Body of pancreas (tissue), 4 donors: ENCODE measurements around the gene ZIC3. TPM values are rescaled to one million over a fixed set of nuclear protein-coding genes. Genes with fewer than 3 reads are reported as not detected.

Source experiments
- ATAC-seq: fragments of 150-250 bp; one replicate; pipeline ENCODE4 v1.9.1; 2016
- DNase-seq, 4 donors: peaks; one replicate each; pipeline ENCODE4 v3.0.0-alpha.2; 2019
- H3K27ac ChIP-seq, 4 donors: fragments of 200-600 bp; sonication (generic); 1 replicate in 3 of 4; 2 replicates in 1 of 4; pipeline versions ENCODE4 v1.5.1 to v1.6.1; 2016 to 2019; ENCODE audit warnings: mild to moderate bottlenecking in 1 of 4, mixed read lengths in 1 of 4, moderate library complexity in 1 of 4
- H3K27me3 ChIP-seq, 2 donors: fragments of 200-600 bp; sonication (generic); one replicate each; pipeline ENCODE4 v1.6.0; 2016; ENCODE audit warnings: mild to moderate bottlenecking in 1 of 2
- H3K36me3 ChIP-seq, 2 donors: fragments of 200-600 bp; sonication (generic); replicated peaks in 1 of 2; 2 replicates each; pipeline ENCODE4 v1.5.1; 2016; ENCODE audit warnings: low read depth in 2 of 2; ENCODE audit not compliant: insufficient read depth in 1 of 2
- H3K4me1 ChIP-seq: fragments of 200-600 bp; sonication (generic); one replicate; pipeline ENCODE4 v1.6.0; 2016
- H3K4me3 ChIP-seq, 2 donors: fragments of 200-600 bp; sonication (generic); 1 replicate in 1 of 2; 2 replicates in 1 of 2; pipeline ENCODE4 v1.5.1; 2016 to 2019
- H3K9me3 ChIP-seq, 3 donors: fragments of 200-600 bp; sonication (generic); 1 replicate in 2 of 3; 2 replicates in 1 of 3; pipeline ENCODE4 v1.5.1; 2016
- POLR2A ChIP-seq, 3 donors: fragments of 450-650 bp; IDR thresholded peaks; one replicate each; pipeline ENCODE4 v1.6.1; 2016; ENCODE audit warnings: antibody characterized with exemption in 3 of 3, mild to moderate bottlenecking in 2 of 3
- WGBS, 2 donors: methylation state at CpG; one replicate each; pipeline ENCODE4 v1.1.5; 2017; 5-methylcytosine and 5-hydroxymethylcytosine counted together
- intact Hi-C: fragments of 100-400 bp; cut with DNase I; formaldehyde crosslinking; loops from one replicate; pipeline ENCODE4 v1.15.1; 2023
- total RNA-seq, 2 donors: library from RNA; depleted of rRNA; stranded (reverse); fragments of >200 nt; gene quantifications; one replicate each; pipeline ENCODE4 v1.1.0, GENCODE V29; 2016
- TF ChIP-seq, protein P1 (sequence below), 7 experiments: fragments of 450-650 bp in 4 of 7; fragments of 200-600 bp in 3 of 7; sonication (generic) in 3 of 7; IDR thresholded peaks; one replicate each; pipeline ENCODE4 v1.5.1; 2016 to 2019; ENCODE audit warnings: antibody characterized with exemption in 7 of 7

The ZIC3 gene
- total RNA-seq, 2 donors from 2014 or later: not detected

DNA sequence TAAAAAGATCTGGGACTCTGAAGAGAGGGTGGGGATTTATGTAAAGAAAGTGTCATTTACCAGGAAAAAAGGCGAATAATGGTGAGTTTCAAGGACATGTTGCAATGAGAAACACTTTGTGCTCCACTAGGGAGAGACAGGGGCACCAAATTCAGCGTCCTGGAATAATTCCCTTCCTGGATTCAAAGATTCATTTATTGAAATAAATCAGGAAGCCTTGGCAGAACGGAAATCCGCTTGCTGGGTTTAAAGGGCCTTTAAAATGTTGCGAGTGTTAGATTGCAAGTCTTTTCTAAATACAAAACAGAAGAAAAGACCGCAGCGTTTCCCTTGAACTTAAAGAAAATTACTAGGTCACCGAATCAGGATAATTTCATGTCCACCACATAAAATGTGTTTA is 3.8 kb upstream of the ZIC3 start:
- Histone ChIP-seq H3K27me3 (peaks cover 0 to 8% of the 10 kb centered on the region in 2 donors), H3K4me1 (peaks cover 11% of the 10 kb centered on the region), H3K9me3 (no peaks in the 10 kb centered on the region), H3K36me3 (no peaks in the 10 kb centered on the region), H3K27ac (no peak overlapping the region), H3K4me3 (no peak overlapping the region)
- no peak for TF ChIP-seq POLR2A (IDR thresholded peaks at IDR 0.05)
- TF ChIP-seq, protein P1, sequence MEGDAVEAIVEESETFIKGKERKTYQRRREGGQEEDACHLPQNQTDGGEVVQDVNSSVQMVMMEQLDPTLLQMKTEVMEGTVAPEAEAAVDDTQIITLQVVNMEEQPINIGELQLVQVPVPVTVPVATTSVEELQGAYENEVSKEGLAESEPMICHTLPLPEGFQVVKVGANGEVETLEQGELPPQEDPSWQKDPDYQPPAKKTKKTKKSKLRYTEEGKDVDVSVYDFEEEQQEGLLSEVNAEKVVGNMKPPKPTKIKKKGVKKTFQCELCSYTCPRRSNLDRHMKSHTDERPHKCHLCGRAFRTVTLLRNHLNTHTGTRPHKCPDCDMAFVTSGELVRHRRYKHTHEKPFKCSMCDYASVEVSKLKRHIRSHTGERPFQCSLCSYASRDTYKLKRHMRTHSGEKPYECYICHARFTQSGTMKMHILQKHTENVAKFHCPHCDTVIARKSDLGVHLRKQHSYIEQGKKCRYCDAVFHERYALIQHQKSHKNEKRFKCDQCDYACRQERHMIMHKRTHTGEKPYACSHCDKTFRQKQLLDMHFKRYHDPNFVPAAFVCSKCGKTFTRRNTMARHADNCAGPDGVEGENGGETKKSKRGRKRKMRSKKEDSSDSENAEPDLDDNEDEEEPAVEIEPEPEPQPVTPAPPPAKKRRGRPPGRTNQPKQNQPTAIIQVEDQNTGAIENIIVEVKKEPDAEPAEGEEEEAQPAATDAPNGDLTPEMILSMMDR (IDR thresholded peaks at IDR 0.05): no peak
- intact Hi-C loops: no loop called here
- ATAC-seq (no peak), DNase-seq (no peak)
- 23 to 25% methylated on average over 8 of the region's 8 CpGs for WGBS, 2 donors

DNA sequence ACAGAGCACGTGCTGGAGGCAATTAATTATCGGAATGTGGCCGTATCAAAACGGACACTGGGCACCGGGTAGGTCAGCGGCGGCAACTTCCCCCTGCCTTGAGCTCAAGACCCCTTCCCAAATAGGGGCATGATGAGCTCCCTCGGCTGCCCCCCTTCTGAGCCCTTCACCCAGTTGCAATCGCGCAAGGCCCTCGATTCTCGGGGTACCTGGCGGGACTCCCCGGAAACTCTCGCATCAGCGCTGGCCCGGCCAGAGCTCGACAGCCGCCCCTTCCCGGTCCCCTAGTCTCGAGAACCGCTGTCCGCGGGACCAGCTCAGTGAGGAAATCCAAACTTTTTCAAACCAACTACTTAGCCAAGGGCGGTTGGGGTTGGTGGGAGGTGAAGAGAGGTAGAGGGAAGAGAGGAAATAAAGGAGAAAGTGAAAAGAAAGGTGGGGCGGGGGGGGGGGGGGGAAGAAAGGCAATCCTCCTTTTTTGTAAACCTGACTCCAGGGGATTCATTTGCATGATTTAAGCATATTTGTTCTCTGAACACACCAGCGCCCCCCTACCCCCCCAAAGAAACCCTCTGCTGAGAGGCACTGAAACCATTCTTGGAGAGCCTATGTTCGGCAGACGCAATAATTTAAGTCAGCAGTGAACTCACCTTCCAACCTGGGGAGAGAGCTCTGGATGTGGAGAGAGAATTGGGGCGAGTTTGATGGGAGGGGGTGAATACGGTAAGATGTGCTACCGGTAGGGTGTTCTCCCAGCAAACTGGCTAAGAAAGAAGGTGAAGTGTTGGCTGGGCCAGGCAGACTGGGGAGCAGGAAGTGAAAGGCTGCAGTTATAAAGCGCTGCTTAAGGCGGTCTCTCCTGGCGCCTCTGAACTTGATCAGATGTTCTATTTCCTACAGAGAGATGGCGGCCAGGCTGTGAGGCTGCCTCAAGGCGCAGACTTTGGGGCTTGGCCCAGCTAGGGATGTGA is 2.0 kb upstream of the ZIC3 start:
- ATAC-seq: no peak
- Histone ChIP-seq H3K4me1 (peaks cover 21% of the 10 kb centered on the region), H3K36me3 (no peaks in the 10 kb centered on the region), H3K4me3 (no peak overlapping the region), H3K27ac (no peak overlapping the region), H3K9me3 (no peaks in the 10 kb centered on the region), H3K27me3 (peaks cover 0 to 14% of the 10 kb centered on the region in 2 donors)
- no peak for TF ChIP-seq POLR2A (IDR thresholded peaks at IDR 0.05)
- TF ChIP-seq, protein P1 (IDR thresholded peaks at IDR 0.05): no peak
- intact Hi-C loops: no loop called here
- 5 to 7% methylated on average over 9 to 25 of the region's 37 CpGs for WGBS, 2 donors
- no peak for DNase-seq

DNA sequence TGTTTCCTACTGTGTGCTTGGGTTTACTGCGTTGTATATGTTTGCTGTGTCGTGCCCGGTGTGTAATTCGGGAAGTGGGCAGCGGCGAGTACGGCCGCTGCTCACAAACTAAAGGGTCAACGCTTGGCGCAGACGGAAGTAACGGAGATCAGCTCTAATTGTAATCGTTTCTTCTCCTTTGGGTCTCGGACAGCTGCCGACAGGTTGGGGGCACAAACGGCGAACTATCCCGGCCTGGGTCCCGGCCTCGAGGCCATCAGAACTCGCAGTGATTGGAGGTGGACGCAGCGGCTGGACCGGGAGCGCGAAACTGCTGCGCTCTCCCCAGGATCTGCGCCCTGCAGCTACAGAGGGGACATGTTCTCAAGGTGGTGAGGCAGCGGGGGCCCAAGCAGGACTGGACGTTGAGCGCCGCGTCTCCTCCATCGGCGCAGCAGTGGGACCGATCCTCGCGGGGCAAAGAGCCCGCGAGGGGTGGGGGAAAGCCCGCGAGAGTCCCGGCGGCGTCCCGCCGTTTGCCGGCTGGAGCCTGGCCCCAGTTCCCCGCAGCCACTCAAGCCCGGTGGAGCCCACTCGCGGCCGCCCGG is 516 bp upstream of the ZIC3 start:
- Histone ChIP-seq H3K27me3 (peaks cover 0 to 14% of the 10 kb centered on the region in 2 donors), H3K4me3 (peak overlapping the region; percentile 22)
- ATAC-seq: no peak

DNA sequence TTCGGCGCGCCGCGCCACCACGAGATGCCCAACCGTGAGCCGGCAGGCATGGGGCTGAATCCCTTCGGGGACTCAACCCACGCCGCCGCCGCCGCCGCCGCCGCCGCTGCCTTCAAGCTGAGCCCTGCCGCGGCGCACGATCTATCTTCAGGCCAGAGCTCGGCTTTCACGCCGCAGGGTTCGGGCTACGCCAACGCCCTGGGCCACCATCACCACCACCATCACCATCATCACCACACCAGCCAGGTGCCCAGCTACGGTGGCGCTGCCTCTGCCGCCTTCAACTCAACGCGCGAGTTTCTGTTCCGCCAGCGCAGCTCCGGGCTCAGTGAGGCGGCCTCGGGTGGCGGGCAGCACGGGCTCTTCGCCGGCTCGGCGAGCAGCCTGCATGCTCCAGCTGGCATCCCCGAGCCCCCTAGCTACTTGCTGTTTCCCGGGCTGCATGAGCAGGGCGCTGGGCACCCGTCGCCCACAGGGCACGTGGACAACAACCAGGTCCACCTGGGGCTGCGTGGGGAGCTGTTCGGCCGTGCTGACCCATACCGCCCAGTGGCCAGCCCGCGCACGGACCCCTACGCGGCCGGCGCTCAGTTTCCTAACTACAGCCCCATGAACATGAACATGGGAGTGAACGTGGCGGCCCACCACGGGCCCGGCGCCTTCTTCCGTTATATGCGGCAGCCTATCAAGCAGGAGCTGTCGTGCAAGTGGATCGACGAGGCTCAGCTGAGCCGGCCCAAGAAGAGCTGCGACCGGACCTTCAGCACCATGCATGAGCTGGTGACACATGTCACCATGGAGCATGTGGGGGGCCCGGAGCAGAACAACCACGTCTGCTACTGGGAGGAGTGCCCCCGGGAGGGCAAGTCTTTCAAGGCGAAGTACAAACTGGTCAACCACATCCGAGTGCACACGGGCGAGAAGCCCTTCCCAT is 1.1 kb downstream of the ZIC3 start:
- intact Hi-C loops: no loop called here
- 2% methylated on average over 44 of the region's 82 CpGs; no CpG with 5 or more reads in 1 of the 2 donors for WGBS, 2 donors
- DNase-seq: no peak
- Histone ChIP-seq H3K9me3 (no peaks in the 10 kb centered on the region), H3K4me1 (peaks cover 21% of the 10 kb centered on the region), H3K27ac (no peak overlapping the region), H3K27me3 (peaks cover 0 to 14% of the 10 kb centered on the region in 2 donors), H3K4me3 (no peak overlapping the region), H3K36me3 (no peaks in the 10 kb centered on the region)
- ATAC-seq: no peak
- TF ChIP-seq POLR2A (IDR thresholded peaks at IDR 0.05): no peak
- TF ChIP-seq, protein P1 (IDR thresholded peaks at IDR 0.05): no peak

More for the DNA sequence above, 516 bp upstream of the ZIC3 start:
- Histone ChIP-seq H3K9me3 (no peaks in the 10 kb centered on the region), H3K36me3 (no peaks in the 10 kb centered on the region), H3K4me1 (peaks cover 21% of the 10 kb centered on the region), H3K27ac (no peak overlapping the region)
- TF ChIP-seq, protein P1 (IDR thresholded peaks at IDR 0.05): no peak
- TF ChIP-seq POLR2A (IDR thresholded peaks at IDR 0.05): no peak
- no peak for DNase-seq
- intact Hi-C loops: no loop called here
- 4 to 7% methylated on average over 13 to 25 of the region's 54 CpGs for WGBS, 2 donors
